ENCODE results near the gene PSMA5.

PSMA5 gene

GRCh38 chr1:109367626-109368025 is 58.6 kb downstream of the PSMA5 start:
- no peak for DNase-seq

GRCh38 chr1:109365642-109366204 is 60.5 kb downstream of the PSMA5 start:
- DNase-seq, result no peak

- DNase-seq, result no peak
Observed at GRCh38 chr1:109361649-109362048, 64.6 kb downstream of the PSMA5 start.

- DNase-seq, result no peak
Observed at GRCh38 chr1:109361069-109361468, 65.2 kb downstream of the PSMA5 start.

- DNase-seq, result no peak
Observed at GRCh38 chr1:109357616-109358015, 68.6 kb downstream of the PSMA5 start.

GRCh38 chr1:109356915-109357314 is 69.3 kb downstream of the PSMA5 start:
- DNase-seq, result no peak

GRCh38 chr1:109356505-109356904 is 69.7 kb downstream of the PSMA5 start:
- DNase-seq, result no peak

GRCh38 chr1:109354929-109355328 is 71.3 kb downstream of the PSMA5 start:
- no peak for DNase-seq

GRCh38 chr1:109351457-109351856 is 74.8 kb downstream of the PSMA5 start:
- no peak for DNase-seq

- DNase-seq, result no peak
Observed at GRCh38 chr1:109350655-109351054, 75.6 kb downstream of the PSMA5 start.

- DNase-seq, result no peak
Observed at GRCh38 chr1:109350182-109350581, 76.1 kb downstream of the PSMA5 start.
